ENCODE results near the gene SIAH2.

Gene SIAH2

GRCh38 chr3:150733373-150733935 lies 29.5 kb downstream of the SIAH2 start:
- peak overlapping the region; percentile 15 for H2AK5ac ChIP-seq (ENCODE audit: low read length)

GRCh38 chr3:150729682-150730360 lies 33.1 kb downstream of the SIAH2 start:
- H3K79me1 ChIP-seq (ENCODE audit: low read length), result peaks cover 12% of the 10 kb centered on the region
- H3K18ac ChIP-seq (ENCODE audit: low read length), result no peak overlapping the region
- no peak overlapping the region for H3K9ac ChIP-seq (ENCODE audit: low read length)
- WGBS (ENCODE audit: extremely low coverage, insufficient coverage, insufficient read length), result no CpG with 5 or more reads among the region's 9 CpGs
- H3K79me2 ChIP-seq (ENCODE audit: control insufficient read depth, insufficient read depth, low read length, poor library complexity), result peaks cover 3% of the 10 kb centered on the region
- no peak overlapping the region for H3K4ac ChIP-seq (ENCODE audit: low read depth, low read length)
- H2AFZ ChIP-seq (ENCODE audit: insufficient read depth, low read length, poor library complexity), result no peak overlapping the region
- DNase-seq, result no peak
- H3K14ac ChIP-seq (ENCODE audit: low read length), result no peak overlapping the region
- H3K36me3 ChIP-seq (ENCODE audit: control insufficient read depth in 1 of 2, insufficient read depth in 2 of 2, low read length in 2 of 2), result no peaks in the 10 kb centered on the region
- no peak overlapping the region for H3K27ac ChIP-seq (ENCODE audit: low read depth, low read length)
- no peak overlapping the region for H4K8ac ChIP-seq (ENCODE audit: low read depth, low read length)
- peaks cover 1% of the 10 kb centered on the region for H3K9me3 ChIP-seq (ENCODE audit: insufficient read depth, low read depth, low read length)
- no peak overlapping the region for H3K4me2 ChIP-seq (ENCODE audit: low read length)
- H3K27me3 ChIP-seq (ENCODE audit: insufficient read depth, low read length), result no peaks in the 10 kb centered on the region
- no peak overlapping the region for H2BK5ac ChIP-seq (ENCODE audit: low read depth, low read length, poor library complexity)
- no peak overlapping the region for H4K91ac ChIP-seq (ENCODE audit: low read depth, low read length)
- no peak overlapping the region for H2AK5ac ChIP-seq (ENCODE audit: low read length)
- H2BK120ac ChIP-seq (ENCODE audit: insufficient read depth, low read length, poor library complexity), result no peak overlapping the region
- H4K12ac ChIP-seq (ENCODE audit: low read depth, low read length), result no peak overlapping the region
- no peak overlapping the region for H3K23ac ChIP-seq (ENCODE audit: low read length)
- no peak overlapping the region for H3K4me3 ChIP-seq (ENCODE audit: low read depth, low read length)
- peaks cover 8 to 13% of the 10 kb centered on the region in 2 experiments for H3K4me1 ChIP-seq (ENCODE audit: control insufficient read depth in 1 of 2, insufficient read depth in 2 of 2, low read length in 2 of 2)
- no peak overlapping the region for H2BK12ac ChIP-seq (ENCODE audit: low read length)

More at GRCh38 chr3:150733373-150733935, 29.5 kb downstream of the SIAH2 start:
- no peak overlapping the region for H4K91ac ChIP-seq (ENCODE audit: low read depth, low read length)
- no peak overlapping the region for H4K12ac ChIP-seq (ENCODE audit: low read depth, low read length)
- H3K4me3 ChIP-seq (ENCODE audit: low read depth, low read length), result no peak overlapping the region
- peaks cover 6% of the 10 kb centered on the region for H3K79me2 ChIP-seq (ENCODE audit: control insufficient read depth, insufficient read depth, low read length, poor library complexity)
- no peak overlapping the region for H2BK5ac ChIP-seq (ENCODE audit: low read depth, low read length, poor library complexity)
- no peak for DNase-seq
- H3K18ac ChIP-seq (ENCODE audit: low read length), result no peak overlapping the region
- no peak overlapping the region for H4K8ac ChIP-seq (ENCODE audit: low read depth, low read length)
- H3K4ac ChIP-seq (ENCODE audit: low read depth, low read length), result no peak overlapping the region
- H3K79me1 ChIP-seq (ENCODE audit: low read length), result peaks cover 20% of the 10 kb centered on the region
- H3K4me2 ChIP-seq (ENCODE audit: low read length), result no peak overlapping the region
- H3K27me3 ChIP-seq (ENCODE audit: insufficient read depth, low read length), result no peaks in the 10 kb centered on the region
- H3K27ac ChIP-seq (ENCODE audit: low read depth, low read length), result no peak overlapping the region
- H2BK120ac ChIP-seq (ENCODE audit: insufficient read depth, low read length, poor library complexity), result peak overlapping the region; percentile 5
- H2AFZ ChIP-seq (ENCODE audit: insufficient read depth, low read length, poor library complexity), result no peak overlapping the region
- no peaks in the 10 kb centered on the region for H3K9me3 ChIP-seq (ENCODE audit: insufficient read depth, low read depth, low read length)
- 100% methylated on average over 1 of the region's 8 CpGs for WGBS (ENCODE audit: extremely low coverage, insufficient coverage, insufficient read length)
- no peak overlapping the region for H3K14ac ChIP-seq (ENCODE audit: low read length)
- peak overlapping the region; percentile 81 for H2BK12ac ChIP-seq (ENCODE audit: low read length)
- no peak overlapping the region for H3K23ac ChIP-seq (ENCODE audit: low read length)
- peaks cover 21 to 22% of the 10 kb centered on the region in 2 experiments for H3K4me1 ChIP-seq (ENCODE audit: control insufficient read depth in 1 of 2, insufficient read depth in 2 of 2, low read length in 2 of 2)
- H3K36me3 ChIP-seq (ENCODE audit: control insufficient read depth in 1 of 2, insufficient read depth in 2 of 2, low read length in 2 of 2), result no peaks in the 10 kb centered on the region
- no peak overlapping the region for H3K9ac ChIP-seq (ENCODE audit: low read length)

- Histone ChIP-seq H2BK5ac (ENCODE audit: low read depth, low read length, poor library complexity) (no peak overlapping the region), H3K18ac (ENCODE audit: low read length) (no peak overlapping the region), H2AFZ (ENCODE audit: insufficient read depth, low read length, poor library complexity) (no peak overlapping the region), H4K12ac (ENCODE audit: low read depth, low read length) (no peak overlapping the region), H3K79me1 (ENCODE audit: low read length) (peaks cover 6% of the 10 kb centered on the region), H2BK120ac (ENCODE audit: insufficient read depth, low read length, poor library complexity) (no peak overlapping the region), H3K9ac (ENCODE audit: low read length) (no peak overlapping the region), H3K9me3 (ENCODE audit: insufficient read depth, low read depth, low read length) (peaks cover 1% of the 10 kb centered on the region), H3K27me3 (ENCODE audit: insufficient read depth, low read length) (no peaks in the 10 kb centered on the region), H3K14ac (ENCODE audit: low read length) (no peak overlapping the region), H4K8ac (ENCODE audit: low read depth, low read length) (no peak overlapping the region), H4K91ac (ENCODE audit: low read depth, low read length) (peak overlapping the region; percentile 29), H3K4me3 (ENCODE audit: low read depth, low read length) (no peak overlapping the region), H2AK5ac (ENCODE audit: low read length) (no peak overlapping the region), H3K79me2 (ENCODE audit: control insufficient read depth, insufficient read depth, low read length, poor library complexity) (no peaks in the 10 kb centered on the region), H3K27ac (ENCODE audit: low read depth, low read length) (no peak overlapping the region), H2BK12ac (ENCODE audit: low read length) (no peak overlapping the region), H3K23ac (ENCODE audit: low read length) (no peak overlapping the region), H3K4me2 (ENCODE audit: low read length) (no peak overlapping the region), H3K4me1 (ENCODE audit: control insufficient read depth in 1 of 2, insufficient read depth in 2 of 2, low read length in 2 of 2) (peaks cover 4 to 6% of the 10 kb centered on the region in 2 experiments), H3K4ac (ENCODE audit: low read depth, low read length) (no peak overlapping the region), H3K36me3 (ENCODE audit: control insufficient read depth in 1 of 2, insufficient read depth in 2 of 2, low read length in 2 of 2) (no peaks in the 10 kb centered on the region)
- no CpG with 5 or more reads among the region's 19 CpGs for WGBS (ENCODE audit: extremely low coverage, insufficient coverage, insufficient read length)
- DNase-seq, result no peak
Measured at GRCh38 chr3:150727653-150728502, 35.1 kb downstream of the SIAH2 start.

GRCh38 chr3:150725548-150725947 lies 37.4 kb downstream of the SIAH2 start:
- Histone ChIP-seq H3K18ac (ENCODE audit: low read length) (peak overlapping the region; percentile 37), H3K4me2 (ENCODE audit: low read length) (no peak overlapping the region), H4K91ac (ENCODE audit: low read depth, low read length) (peak overlapping the region; percentile 55), H3K79me1 (ENCODE audit: low read length) (peaks cover 6% of the 10 kb centered on the region), H3K4ac (ENCODE audit: low read depth, low read length) (no peak overlapping the region), H3K23ac (ENCODE audit: low read length) (no peak overlapping the region), H2AK5ac (ENCODE audit: low read length) (peak overlapping the region; percentile 26), H3K27ac (ENCODE audit: low read depth, low read length) (no peak overlapping the region), H2BK120ac (ENCODE audit: insufficient read depth, low read length, poor library complexity) (peak overlapping the region; percentile 64), H3K27me3 (ENCODE audit: insufficient read depth, low read length) (no peaks in the 10 kb centered on the region), H3K36me3 (ENCODE audit: control insufficient read depth in 1 of 2, insufficient read depth in 2 of 2, low read length in 2 of 2) (no peaks in the 10 kb centered on the region), H2BK5ac (ENCODE audit: low read depth, low read length, poor library complexity) (no peak overlapping the region), H2AFZ (ENCODE audit: insufficient read depth, low read length, poor library complexity) (no peak overlapping the region), H3K79me2 (ENCODE audit: control insufficient read depth, insufficient read depth, low read length, poor library complexity) (no peaks in the 10 kb centered on the region), H3K9ac (ENCODE audit: low read length) (no peak overlapping the region), H4K8ac (ENCODE audit: low read depth, low read length) (peak overlapping the region; percentile 78), H2BK12ac (ENCODE audit: low read length) (peak overlapping the region; percentile 39), H3K4me3 (ENCODE audit: low read depth, low read length) (no peak overlapping the region), H3K9me3 (ENCODE audit: insufficient read depth, low read depth, low read length) (peaks cover 1% of the 10 kb centered on the region), H4K12ac (ENCODE audit: low read depth, low read length) (no peak overlapping the region), H3K4me1 (ENCODE audit: control insufficient read depth in 1 of 2, insufficient read depth in 2 of 2, low read length in 2 of 2) (peaks cover 4 to 6% of the 10 kb centered on the region in 2 experiments), H3K14ac (ENCODE audit: low read length) (peak overlapping the region; percentile 78)
- peak; percentile 52 to 67 for DNase-seq
- WGBS (ENCODE audit: extremely low coverage, insufficient coverage, insufficient read length), result no CpG with 5 or more reads among the region's 7 CpGs

Data from trophoblast cell (in vitro differentiated cells and primary cell).